ENCODE data around the gene FLYWCH2.
A peak's percentile ranks its signal among the peaks of the same experiment; 100 is the strongest.
"Not testable (repeated sequence)": the region's sequence is repeated elsewhere in the genome, so short reads cannot be mapped to it uniquely, and the experiment has no call there.

The FLYWCH2 gene

GRCh38 chr16:2912330-2913199 lies 29.6 kb downstream of the FLYWCH2 start:
- DNase-seq (ENCODE audit: low read depth in 2 of 2) = peak in 1 of 2 donors; percentile 10

- DNase-seq (ENCODE audit: low read depth in 2 of 2) = no peak
These were observed 30.6 kb downstream of the FLYWCH2 start for GRCh38 chr16:2913603-2914002.

- no peak for DNase-seq (ENCODE audit: low read depth in 2 of 2)
These were observed 31.2 kb downstream of the FLYWCH2 start for GRCh38 chr16:2914233-2914632.

- no peak for DNase-seq (ENCODE audit: low read depth in 2 of 2)
These were observed 32.3 kb downstream of the FLYWCH2 start for GRCh38 chr16:2915196-2915929.

- peak; percentile 30 to 40 for DNase-seq (ENCODE audit: low read depth in 2 of 2)
These were observed 36.7 kb downstream of the FLYWCH2 start for GRCh38 chr16:2919511-2920255.

- no peak for DNase-seq (ENCODE audit: low read depth in 2 of 2)
These were observed 40.5 kb downstream of the FLYWCH2 start for GRCh38 chr16:2923481-2923880.

- no peak for DNase-seq (ENCODE audit: low read depth in 2 of 2)
These were observed 42.1 kb downstream of the FLYWCH2 start for GRCh38 chr16:2924901-2925755.

GRCh38 chr16:2925951-2926649 lies 43.1 kb downstream of the FLYWCH2 start:
- no peak for DNase-seq (ENCODE audit: low read depth in 2 of 2)

- no peak for DNase-seq (ENCODE audit: low read depth in 2 of 2)
These were observed 43.6 kb downstream of the FLYWCH2 start for GRCh38 chr16:2926650-2926999.

GRCh38 chr16:2927010-2927646 lies 44.1 kb downstream of the FLYWCH2 start:
- peak; percentile 78 to 87 for DNase-seq (ENCODE audit: low read depth in 2 of 2)

- not testable (repeated sequence) for DNase-seq (ENCODE audit: low read depth in 2 of 2)
These were observed 45.1 kb downstream of the FLYWCH2 start for GRCh38 chr16:2928151-2928550.

- no peak for DNase-seq (ENCODE audit: low read depth in 2 of 2)
These were observed 45.8 kb downstream of the FLYWCH2 start for GRCh38 chr16:2928796-2929195.

- no peak for DNase-seq (ENCODE audit: low read depth in 2 of 2)
These were observed 46.7 kb downstream of the FLYWCH2 start for GRCh38 chr16:2929693-2930092.

- no peak for DNase-seq (ENCODE audit: low read depth in 2 of 2)
These were observed 47.2 kb downstream of the FLYWCH2 start for GRCh38 chr16:2930236-2930635.

GRCh38 chr16:2931231-2931914 lies 48.4 kb downstream of the FLYWCH2 start:
- not testable (repeated sequence) for DNase-seq (ENCODE audit: low read depth in 2 of 2)

GRCh38 chr16:2933136-2933535 lies 50.1 kb downstream of the FLYWCH2 start:
- DNase-seq (ENCODE audit: low read depth in 2 of 2) = no peak

- DNase-seq (ENCODE audit: low read depth in 2 of 2) = no peak
These were observed 50.7 kb downstream of the FLYWCH2 start for GRCh38 chr16:2933701-2934100.

- DNase-seq (ENCODE audit: low read depth in 2 of 2) = no peak
These were observed 51.4 kb downstream of the FLYWCH2 start for GRCh38 chr16:2934450-2934849.

GRCh38 chr16:2936436-2937011 lies 53.5 kb downstream of the FLYWCH2 start:
- DNase-seq (ENCODE audit: low read depth in 2 of 2) = no peak
